Prostate gland (tissue), 2 donors: ENCODE measurements around the gene CNST. TPM values are rescaled to one million over a fixed set of nuclear protein-coding genes. Genes with fewer than 3 reads are reported as not detected.

Source experiments
- DNase-seq: peaks from one replicate; pipeline ENCODE4 v3.0.0-alpha.2; 2019; ENCODE audit warnings: low spot score
- H3K27ac ChIP-seq, 2 donors: fragments of 200-600 bp; sonication (generic); 2 replicates each; pipeline ENCODE4 v1.5.1; 2017 to 2019
- H3K27me3 ChIP-seq: fragments of 200-600 bp; sonication (generic); replicated peaks from 2 replicates; pipeline ENCODE4 v1.5.1; 2019; ENCODE audit not compliant: insufficient read depth
- H3K36me3 ChIP-seq, 2 donors: fragments of 200-600 bp; sonication (generic); 1 replicate in 1 of 2; 2 replicates in 1 of 2; pipeline versions ENCODE4 v1.5.1 to v1.8.1; 2017 to 2019
- H3K4me1 ChIP-seq: fragments of 200-600 bp; sonication (generic); replicated peaks from 2 replicates; pipeline ENCODE4 v1.5.1; 2019
- H3K4me3 ChIP-seq, 2 donors: fragments of 200-600 bp; sonication (generic); 2 replicates each; pipeline ENCODE4 v1.5.1; 2017 to 2019
- H3K9me3 ChIP-seq: fragments of 200-600 bp; sonication (generic); 2 replicates; pipeline ENCODE4 v1.5.1; 2017
- POLR2A ChIP-seq: fragments of 450-650 bp; IDR thresholded peaks from one replicate; pipeline ENCODE4 v1.6.1; 2016; ENCODE audit warnings: antibody characterized with exemption, mild to moderate bottlenecking
- POLR2AphosphoS5 ChIP-seq: sonication (generic); formaldehyde crosslinking; IDR thresholded peaks from one replicate; pipeline ENCODE4 v1.6.1; 2017; ENCODE audit warnings: antibody characterized with exemption
- WGBS: methylation state at CpG from one replicate; pipeline ENCODE4 v1.1.5; 2018; 5-methylcytosine and 5-hydroxymethylcytosine counted together
- intact Hi-C: fragments of 100-400 bp; cut with DNase I; formaldehyde crosslinking; loops from one replicate; pipeline ENCODE4 v1.14.2; 2022
- total RNA-seq, 2 donors: library from RNA; depleted of rRNA; stranded (reverse); fragments of >200 nt; gene quantifications; one replicate each; pipeline ENCODE4 v1.1.0, GENCODE V29; 2016
- TF ChIP-seq, protein P1 (sequence below), 4 experiments: fragments of 200-600 bp in 2 of 4; fragments of 450-650 bp in 2 of 4; sonication (generic) in 2 of 4; IDR thresholded peaks; 1 replicate in 3 of 4; 2 replicates in 1 of 4; pipeline ENCODE4 v1.5.1; 2016 to 2019; ENCODE audit warnings: antibody characterized with exemption in 4 of 4, mild to moderate bottlenecking in 2 of 4, moderate library complexity in 2 of 4

CNST gene
- total RNA-seq, 2 donors from 2014 or later, result 19.4 to 52.6 TPM

DNA sequence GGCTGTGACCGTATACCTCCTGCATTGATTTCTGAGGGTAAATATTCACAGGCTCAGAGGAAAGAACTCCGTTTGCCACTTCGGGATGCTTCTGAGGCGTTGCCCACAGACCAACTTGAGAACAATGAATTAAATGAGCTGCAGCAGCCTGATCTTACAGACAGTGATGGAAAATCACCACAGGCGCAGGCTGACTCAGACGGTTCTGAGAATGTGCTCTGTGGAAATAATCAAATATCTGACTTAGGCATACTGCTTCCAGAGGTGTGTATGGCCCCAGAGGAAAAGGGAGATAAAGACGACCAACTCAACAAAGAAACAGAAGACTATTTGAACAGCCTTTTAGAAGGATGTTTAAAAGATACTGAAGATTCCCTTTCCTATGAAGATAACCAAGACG is 81.3 kb downstream of the CNST start:
- H3K36me3 ChIP-seq, result no peaks in the 10 kb centered on the region
- no peak overlapping the region for H3K27ac ChIP-seq
- 86% methylated on average over 8 of the region's 8 CpGs for WGBS
- TF ChIP-seq POLR2A, result no peak
- TF ChIP-seq POLR2AphosphoS5, result no peak
- TF ChIP-seq, protein P1, sequence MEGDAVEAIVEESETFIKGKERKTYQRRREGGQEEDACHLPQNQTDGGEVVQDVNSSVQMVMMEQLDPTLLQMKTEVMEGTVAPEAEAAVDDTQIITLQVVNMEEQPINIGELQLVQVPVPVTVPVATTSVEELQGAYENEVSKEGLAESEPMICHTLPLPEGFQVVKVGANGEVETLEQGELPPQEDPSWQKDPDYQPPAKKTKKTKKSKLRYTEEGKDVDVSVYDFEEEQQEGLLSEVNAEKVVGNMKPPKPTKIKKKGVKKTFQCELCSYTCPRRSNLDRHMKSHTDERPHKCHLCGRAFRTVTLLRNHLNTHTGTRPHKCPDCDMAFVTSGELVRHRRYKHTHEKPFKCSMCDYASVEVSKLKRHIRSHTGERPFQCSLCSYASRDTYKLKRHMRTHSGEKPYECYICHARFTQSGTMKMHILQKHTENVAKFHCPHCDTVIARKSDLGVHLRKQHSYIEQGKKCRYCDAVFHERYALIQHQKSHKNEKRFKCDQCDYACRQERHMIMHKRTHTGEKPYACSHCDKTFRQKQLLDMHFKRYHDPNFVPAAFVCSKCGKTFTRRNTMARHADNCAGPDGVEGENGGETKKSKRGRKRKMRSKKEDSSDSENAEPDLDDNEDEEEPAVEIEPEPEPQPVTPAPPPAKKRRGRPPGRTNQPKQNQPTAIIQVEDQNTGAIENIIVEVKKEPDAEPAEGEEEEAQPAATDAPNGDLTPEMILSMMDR (IDR thresholded peaks at IDR 0.05), result no peak
- no peaks in the 10 kb centered on the region for H3K4me1 ChIP-seq
- no peak for DNase-seq
- intact Hi-C loops, result loop anchor here (10.0 kb wide), 1 partner anchor 83 kb away; the partner anchor contains the start of genes CNST and TFB2M
- no peaks in the 10 kb centered on the region for H3K9me3 ChIP-seq
- H3K4me3 ChIP-seq, result no peak overlapping the region
- H3K27me3 ChIP-seq, result no peaks in the 10 kb centered on the region

DNA sequence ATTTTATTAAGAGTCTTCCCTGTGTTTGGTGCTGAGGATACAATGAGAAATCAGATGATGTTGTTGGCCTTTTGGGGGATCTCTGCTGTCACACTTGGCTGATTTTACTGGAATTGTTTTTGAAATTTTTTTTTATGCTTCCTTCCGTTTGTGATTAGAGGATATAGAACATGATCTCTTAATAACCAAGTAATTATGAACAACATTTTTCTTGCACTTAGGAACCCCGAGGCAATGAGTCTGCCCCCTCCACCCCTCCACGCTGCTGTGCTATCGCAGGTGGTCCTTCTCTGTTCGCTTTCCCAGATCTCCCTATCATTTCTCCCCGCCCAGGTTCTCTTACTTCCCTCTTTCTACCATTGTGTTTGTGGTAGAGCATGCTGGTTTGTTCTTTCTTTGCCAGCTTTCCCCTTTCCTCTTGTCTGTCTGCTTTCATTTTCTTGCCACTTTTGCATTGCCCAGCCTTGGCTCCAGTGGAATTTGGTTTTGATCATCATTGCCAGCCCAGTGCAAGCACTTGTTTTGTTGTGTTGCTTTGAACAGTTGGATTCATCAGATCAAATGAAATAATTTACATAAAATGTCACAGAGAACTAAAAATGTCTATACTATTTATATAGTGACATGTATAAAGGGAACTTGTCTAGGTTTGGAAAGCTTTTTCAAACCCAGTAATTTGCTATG is 84.9 kb downstream of the CNST start:
- WGBS, result 79% methylated on average over 6 of the region's 6 CpGs
- intact Hi-C loops, result no loop called here
- no peak for DNase-seq
- H3K27ac ChIP-seq, result no peak overlapping the region
- no peak for TF ChIP-seq POLR2A
- H3K27me3 ChIP-seq, result no peaks in the 10 kb centered on the region
- no peaks in the 10 kb centered on the region for H3K36me3 ChIP-seq
- no peaks in the 10 kb centered on the region for H3K9me3 ChIP-seq
- H3K4me1 ChIP-seq, result no peaks in the 10 kb centered on the region
- H3K4me3 ChIP-seq, result no peak overlapping the region

DNA sequence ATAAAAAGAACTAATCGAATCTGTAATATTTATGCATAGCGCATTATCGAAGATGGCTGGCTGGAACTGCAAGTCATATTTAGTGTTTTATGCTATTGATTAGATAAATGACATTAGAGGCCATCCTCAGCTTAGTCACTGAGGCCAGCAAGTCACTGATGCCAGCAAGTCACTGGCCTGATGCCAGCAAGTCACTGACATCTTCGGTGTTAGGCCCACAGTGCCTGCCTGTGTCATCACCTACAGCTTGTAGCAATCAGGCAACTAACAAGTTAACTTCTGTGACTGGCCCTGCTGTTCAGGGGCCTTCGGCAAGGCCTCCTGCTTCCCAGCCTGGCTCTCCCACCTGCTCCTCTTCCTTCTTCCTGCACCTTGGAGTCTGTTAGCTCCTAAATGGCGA is 92.3 kb downstream of the CNST start:
- WGBS, result 82% methylated on average over 6 of the region's 6 CpGs
- TF ChIP-seq, protein P1 (IDR thresholded peaks at IDR 0.05), result no peak
- TF ChIP-seq POLR2AphosphoS5 (no peak), POLR2A (no peak)
- H3K36me3 ChIP-seq, result no peaks in the 10 kb centered on the region

DNA sequence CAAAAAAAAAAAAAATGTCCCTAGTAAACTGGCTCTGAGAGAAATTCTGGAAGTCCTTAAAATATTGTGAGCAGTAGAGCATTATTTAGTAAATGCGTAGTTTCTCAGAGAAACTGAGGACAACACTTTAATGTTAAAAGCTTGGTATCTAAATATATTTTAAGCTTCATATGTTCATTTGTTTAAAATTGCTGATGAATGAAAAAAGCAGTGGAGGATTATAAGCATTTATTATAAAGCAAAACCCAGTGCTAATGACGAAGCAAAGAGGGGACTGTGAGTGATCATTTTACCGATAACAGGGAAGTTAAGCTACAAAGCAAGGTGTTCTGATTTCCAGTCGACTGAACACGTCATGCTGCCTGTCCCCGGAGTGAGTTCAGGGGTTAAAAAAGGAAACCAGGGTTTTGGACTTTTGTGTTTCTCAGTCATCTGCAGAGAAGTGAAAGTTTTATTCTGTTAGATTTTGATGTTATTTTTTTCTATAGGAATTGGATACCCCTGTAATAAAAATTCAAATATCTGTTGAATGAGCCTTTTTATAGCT is 93.4 kb downstream of the CNST start:
- no peaks in the 10 kb centered on the region for H3K36me3 ChIP-seq
- intact Hi-C loops, result no loop called here
- H3K27ac ChIP-seq, result no peak overlapping the region
- H3K9me3 ChIP-seq, result no peaks in the 10 kb centered on the region
- H3K4me3 ChIP-seq, result no peak overlapping the region
- TF ChIP-seq POLR2A (no peak), POLR2AphosphoS5 (no peak)
- TF ChIP-seq, protein P1 (IDR thresholded peaks at IDR 0.05), result no peak
- WGBS, result 92% methylated on average over 6 of the region's 6 CpGs
- H3K27me3 ChIP-seq, result no peaks in the 10 kb centered on the region
- no peaks in the 10 kb centered on the region for H3K4me1 ChIP-seq
- no peak for DNase-seq

More for the DNA sequence above, 92.3 kb downstream of the CNST start:
- Histone ChIP-seq H3K27me3 (no peaks in the 10 kb centered on the region), H3K9me3 (no peaks in the 10 kb centered on the region), H3K4me1 (no peaks in the 10 kb centered on the region), H3K27ac (no peak overlapping the region), H3K4me3 (no peak overlapping the region)
- no peak for DNase-seq
- intact Hi-C loops, result no loop called here

DNA sequence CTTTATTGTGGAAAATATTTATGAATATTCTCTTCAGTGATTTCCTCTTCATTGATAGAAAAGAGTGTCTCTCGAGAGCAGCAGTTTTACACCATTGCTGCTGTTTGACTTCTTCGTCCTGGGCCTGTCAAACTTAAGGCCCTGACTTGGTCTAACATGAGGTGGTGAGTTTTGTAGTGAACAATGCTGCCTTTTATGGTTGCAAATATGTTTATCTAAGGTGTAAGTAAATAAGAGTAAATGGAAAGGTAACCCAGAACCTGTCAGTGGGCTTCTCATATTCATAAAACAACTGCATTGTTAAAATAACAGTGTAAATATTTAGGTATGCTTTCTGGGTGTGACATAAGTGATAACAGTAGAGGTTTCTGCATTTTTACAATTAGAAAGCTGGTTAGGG is 95.2 kb downstream of the CNST start:
- no peak overlapping the region for H3K4me3 ChIP-seq
- no peak for DNase-seq
- no peaks in the 10 kb centered on the region for H3K36me3 ChIP-seq
- WGBS, result 60% methylated on average over 2 of the region's 2 CpGs
- H3K9me3 ChIP-seq, result no peaks in the 10 kb centered on the region
- no peaks in the 10 kb centered on the region for H3K4me1 ChIP-seq
- TF ChIP-seq, protein P1 (IDR thresholded peaks at IDR 0.05), result no peak
- TF ChIP-seq POLR2AphosphoS5, result peak; percentile 15
- intact Hi-C loops, result no loop called here
- H3K27ac ChIP-seq, result peak overlapping the region in 1 of 2 donors; percentile 19
- no peaks in the 10 kb centered on the region for H3K27me3 ChIP-seq
